Heart left ventricle (tissue), 13 donors: ENCODE measurements around the gene UROC1.

Experiments
- POLR2A ChIP-seq, 2 donors: fragments of 450-650 bp; IDR thresholded peaks; one replicate each; pipeline ENCODE4 v1.6.1; 2017; ENCODE audit warnings: antibody characterized with exemption in 2 of 2, mild to moderate bottlenecking in 2 of 2, moderate library complexity in 2 of 2
- TF ChIP-seq, protein P1 (sequence below), 12 donors: fragments of 200-600 bp; sonication (generic) in 4 of 12; IDR thresholded peaks; one replicate each; pipeline versions ENCODE4 v1.5.0 to v1.8.0; 2018 to 2022; ENCODE audit warnings: antibody characterized with exemption in 12 of 12, mild to moderate bottlenecking in 5 of 12
- donor health status: ischemic (EF 13 %, LVEDD 7.1; RV severe dilation, severe dysfunction).
- donor health status: DM: no; HTN: yes; CAD: no.
- donor health status: DM: no; HTN: no; CAD: no.
- donor health status: ischemic (EF 25% LVEDD 6.9; RV normal size, moderate dysfunction).
- donor health status: ischemic (EF 25% LVEDD 5.7; RV mildly dilated, moderate dysfunction).
- donor health status: ischemic (EF 35%, LVEDD 5.7; RV mildly dilated, moderate dysfunction).
- donor health status: nonischemic (EF 11% LVEDD 7.7; RV severe dilation, severe dysfunction).
- donor health status: DM: yes; HTN: yes; CAD: no.
- donor health status: PGD.
- donor health status: ischemic (EF 29% LVEDD 5.4; RV normal size, mild dysfunction).
- donor health status: nonischemic (EF 23%, LVEDD 6.1; RV moderate dilation, normal function).

GRCh38 chr3:126551839-126552687 lies 34.5 kb upstream of the UROC1 start:
- TF ChIP-seq, protein P1, sequence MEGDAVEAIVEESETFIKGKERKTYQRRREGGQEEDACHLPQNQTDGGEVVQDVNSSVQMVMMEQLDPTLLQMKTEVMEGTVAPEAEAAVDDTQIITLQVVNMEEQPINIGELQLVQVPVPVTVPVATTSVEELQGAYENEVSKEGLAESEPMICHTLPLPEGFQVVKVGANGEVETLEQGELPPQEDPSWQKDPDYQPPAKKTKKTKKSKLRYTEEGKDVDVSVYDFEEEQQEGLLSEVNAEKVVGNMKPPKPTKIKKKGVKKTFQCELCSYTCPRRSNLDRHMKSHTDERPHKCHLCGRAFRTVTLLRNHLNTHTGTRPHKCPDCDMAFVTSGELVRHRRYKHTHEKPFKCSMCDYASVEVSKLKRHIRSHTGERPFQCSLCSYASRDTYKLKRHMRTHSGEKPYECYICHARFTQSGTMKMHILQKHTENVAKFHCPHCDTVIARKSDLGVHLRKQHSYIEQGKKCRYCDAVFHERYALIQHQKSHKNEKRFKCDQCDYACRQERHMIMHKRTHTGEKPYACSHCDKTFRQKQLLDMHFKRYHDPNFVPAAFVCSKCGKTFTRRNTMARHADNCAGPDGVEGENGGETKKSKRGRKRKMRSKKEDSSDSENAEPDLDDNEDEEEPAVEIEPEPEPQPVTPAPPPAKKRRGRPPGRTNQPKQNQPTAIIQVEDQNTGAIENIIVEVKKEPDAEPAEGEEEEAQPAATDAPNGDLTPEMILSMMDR (IDR thresholded peaks at IDR 0.05) = no peak
- no peak for TF ChIP-seq POLR2A (IDR thresholded peaks at IDR 0.05)
